Measurements from ENCODE around the gene SMC3.

DNA sequence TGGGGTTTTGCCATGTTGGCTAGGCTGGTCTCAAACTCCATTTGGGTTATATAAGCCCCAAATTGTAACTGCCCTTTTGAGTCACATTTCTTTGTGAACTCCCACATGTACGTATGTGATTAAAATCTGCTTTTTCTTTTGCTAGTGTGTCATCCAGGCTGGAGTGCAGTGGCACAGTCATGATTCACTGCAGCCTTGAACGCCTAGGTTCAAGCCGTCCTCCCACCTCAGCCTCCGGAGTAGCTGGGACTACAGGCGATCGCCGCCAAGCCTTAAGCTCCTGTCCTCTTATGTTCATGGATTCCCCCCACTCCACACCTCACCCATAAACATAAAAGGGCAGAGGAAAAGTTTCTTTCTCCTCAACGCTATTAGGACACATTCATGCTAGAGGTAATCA, 4.4 kb upstream of the SMC3 start:
- TF ChIP-seq, protein P1, sequence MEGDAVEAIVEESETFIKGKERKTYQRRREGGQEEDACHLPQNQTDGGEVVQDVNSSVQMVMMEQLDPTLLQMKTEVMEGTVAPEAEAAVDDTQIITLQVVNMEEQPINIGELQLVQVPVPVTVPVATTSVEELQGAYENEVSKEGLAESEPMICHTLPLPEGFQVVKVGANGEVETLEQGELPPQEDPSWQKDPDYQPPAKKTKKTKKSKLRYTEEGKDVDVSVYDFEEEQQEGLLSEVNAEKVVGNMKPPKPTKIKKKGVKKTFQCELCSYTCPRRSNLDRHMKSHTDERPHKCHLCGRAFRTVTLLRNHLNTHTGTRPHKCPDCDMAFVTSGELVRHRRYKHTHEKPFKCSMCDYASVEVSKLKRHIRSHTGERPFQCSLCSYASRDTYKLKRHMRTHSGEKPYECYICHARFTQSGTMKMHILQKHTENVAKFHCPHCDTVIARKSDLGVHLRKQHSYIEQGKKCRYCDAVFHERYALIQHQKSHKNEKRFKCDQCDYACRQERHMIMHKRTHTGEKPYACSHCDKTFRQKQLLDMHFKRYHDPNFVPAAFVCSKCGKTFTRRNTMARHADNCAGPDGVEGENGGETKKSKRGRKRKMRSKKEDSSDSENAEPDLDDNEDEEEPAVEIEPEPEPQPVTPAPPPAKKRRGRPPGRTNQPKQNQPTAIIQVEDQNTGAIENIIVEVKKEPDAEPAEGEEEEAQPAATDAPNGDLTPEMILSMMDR (IDR thresholded peaks at IDR 0.05): no peak
- no peak for TF ChIP-seq POLR2A (IDR thresholded peaks at IDR 0.05)
- TF ChIP-seq POLR2AphosphoS5 (IDR thresholded peaks at IDR 0.05): no peak
